Lower lobe of right lung (tissue), 2 donors: ENCODE measurements around the gene ZNF654. TPM values are rescaled to one million over a fixed set of nuclear protein-coding genes. Genes with fewer than 3 reads are reported as not detected.
"Not testable (repeated sequence)": the region's sequence is repeated elsewhere in the genome, so short reads cannot be mapped to it uniquely, and the experiment has no call there.

ENCODE experiments used
- ATAC-seq, 2 donors: fragments of 200-7000 bp; cut with Tn5 transposase; one replicate each; pipeline ENCODE4 v1.9.1; 2020 to 2022; ENCODE audit warnings: mild to moderate bottlenecking in 2 of 2, moderate library complexity in 2 of 2
- DNase-seq: peaks from one replicate; pipeline ENCODE4 v3.0.0-alpha.2; 2020
- H3K27ac ChIP-seq: fragments of 200-600 bp; one replicate; pipeline ENCODE4 v1.8.0; 2022
- H3K27me3 ChIP-seq: fragments of 200-600 bp; one replicate; pipeline ENCODE4 v1.8.0; 2022; ENCODE audit warnings: low read depth
- H3K36me3 ChIP-seq: fragments of 200-600 bp; one replicate; pipeline ENCODE4 v1.8.0; 2022; ENCODE audit warnings: mild to moderate bottlenecking
- H3K4me1 ChIP-seq: fragments of 200-600 bp; one replicate; pipeline ENCODE4 v1.8.0; 2022
- H3K4me3 ChIP-seq: fragments of 200-600 bp; one replicate; pipeline ENCODE4 v1.8.0; 2022; ENCODE audit warnings: mild to moderate bottlenecking
- H3K9me3 ChIP-seq: fragments of 200-600 bp; one replicate; pipeline ENCODE4 v1.8.0; 2022
- CTCF ChIP-seq: fragments of 200-600 bp; IDR thresholded peaks from one replicate; pipeline ENCODE4 v1.8.0; 2022; ENCODE audit warnings: antibody characterized with exemption, mild to moderate bottlenecking
- intact Hi-C: fragments of 100-400 bp; cut with DNase I; formaldehyde crosslinking; loops from one replicate; pipeline ENCODE4 v1.11.0; 2022
- total RNA-seq: library from RNA; stranded (reverse); fragmentation: NEBNext Ultra II Directional; extraction: Animal tissue kit (Norgen Biotek cat#: 25700); gene quantifications from one replicate; pipeline ENCODE4 v1.2.1, GENCODE V29; 2021
- donor health status: DM: no; HTN: yes; CAD: no; lungs with severe emphysema.

Gene ZNF654
- total RNA-seq, 1 donor from 2014 or later: 16.6 TPM

DNA sequence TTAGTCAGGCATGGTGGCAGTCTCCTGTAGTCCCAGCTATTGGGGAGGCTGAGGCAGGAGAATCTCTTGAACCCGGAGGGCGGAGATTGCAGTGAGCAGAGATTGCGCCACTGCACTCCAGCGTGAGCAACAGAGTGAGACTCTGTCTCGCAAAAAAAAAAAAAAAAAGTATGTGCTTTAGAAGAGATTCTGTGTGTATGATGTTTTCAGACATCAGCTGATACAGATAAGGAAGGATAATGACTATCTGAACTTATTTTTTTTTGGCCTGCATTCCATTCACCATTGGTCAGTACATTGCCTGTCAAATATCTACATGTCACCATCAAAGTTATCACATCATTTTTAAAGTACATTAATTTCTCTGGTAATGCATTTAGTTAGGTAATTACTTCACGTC is 108.1 kb downstream of the ZNF654 start:
- Histone ChIP-seq H3K27ac (no peak overlapping the region), H3K4me3 (no peak overlapping the region), H3K9me3 (no peaks in the 10 kb centered on the region), H3K4me1 (no peaks in the 10 kb centered on the region), H3K36me3 (peaks cover 9% of the 10 kb centered on the region), H3K27me3 (no peaks in the 10 kb centered on the region)
- ATAC-seq (no peak), DNase-seq (no peak)
- TF ChIP-seq CTCF: no peak
- intact Hi-C loops: no loop called here

DNA sequence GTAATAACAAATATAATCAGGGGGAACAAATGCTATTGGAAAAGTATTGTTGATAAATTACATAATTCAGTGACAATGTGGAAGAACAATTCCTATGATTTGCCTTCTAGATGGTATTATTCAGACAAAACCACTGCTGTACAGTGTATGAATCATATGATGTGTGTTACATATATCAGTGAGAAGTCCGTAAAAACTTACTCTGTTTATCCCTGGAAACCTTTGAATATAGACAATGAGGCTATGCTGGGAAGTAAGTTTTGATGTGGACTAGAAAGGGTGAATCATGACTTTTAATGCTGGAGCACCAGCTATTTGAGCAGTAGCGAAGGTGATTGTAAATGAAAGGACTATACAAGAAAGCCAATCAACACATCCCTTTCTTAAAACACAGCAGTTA is 108.6 kb downstream of the ZNF654 start:
- H3K27ac ChIP-seq: no peak overlapping the region
- intact Hi-C loops: no loop called here
- DNase-seq (no peak), ATAC-seq (no peak)
- TF ChIP-seq CTCF: no peak
- H3K36me3 ChIP-seq: peaks cover 9% of the 10 kb centered on the region
- H3K9me3 ChIP-seq: no peaks in the 10 kb centered on the region
- no peaks in the 10 kb centered on the region for H3K4me1 ChIP-seq
- H3K27me3 ChIP-seq: no peaks in the 10 kb centered on the region
- no peak overlapping the region for H3K4me3 ChIP-seq

DNA sequence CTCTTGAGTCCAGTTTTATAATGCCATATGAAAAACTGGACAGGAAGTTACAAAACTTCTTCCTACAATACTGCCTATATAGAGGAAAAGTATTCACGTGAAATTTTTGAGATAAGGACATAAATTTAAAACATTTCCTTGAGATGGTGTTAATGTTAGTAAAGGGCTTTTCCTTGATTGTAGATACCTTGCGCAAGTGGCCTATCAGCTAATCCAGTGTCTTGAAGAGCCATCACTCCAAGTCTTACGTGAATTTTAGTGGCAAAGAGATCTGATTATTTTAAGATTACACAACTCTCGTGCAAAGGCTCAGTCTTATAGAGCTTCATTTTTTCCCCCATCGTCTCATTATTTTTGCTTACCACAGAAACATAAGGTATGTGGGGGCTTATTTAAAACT is 109.1 kb downstream of the ZNF654 start:
- intact Hi-C loops: no loop called here
- H3K36me3 ChIP-seq: peaks cover 9% of the 10 kb centered on the region
- no peaks in the 10 kb centered on the region for H3K27me3 ChIP-seq
- no peaks in the 10 kb centered on the region for H3K9me3 ChIP-seq
- DNase-seq (no peak), ATAC-seq (no peak)
- no peak overlapping the region for H3K4me3 ChIP-seq
- no peak overlapping the region for H3K27ac ChIP-seq
- no peaks in the 10 kb centered on the region for H3K4me1 ChIP-seq
- no peak for TF ChIP-seq CTCF

DNA sequence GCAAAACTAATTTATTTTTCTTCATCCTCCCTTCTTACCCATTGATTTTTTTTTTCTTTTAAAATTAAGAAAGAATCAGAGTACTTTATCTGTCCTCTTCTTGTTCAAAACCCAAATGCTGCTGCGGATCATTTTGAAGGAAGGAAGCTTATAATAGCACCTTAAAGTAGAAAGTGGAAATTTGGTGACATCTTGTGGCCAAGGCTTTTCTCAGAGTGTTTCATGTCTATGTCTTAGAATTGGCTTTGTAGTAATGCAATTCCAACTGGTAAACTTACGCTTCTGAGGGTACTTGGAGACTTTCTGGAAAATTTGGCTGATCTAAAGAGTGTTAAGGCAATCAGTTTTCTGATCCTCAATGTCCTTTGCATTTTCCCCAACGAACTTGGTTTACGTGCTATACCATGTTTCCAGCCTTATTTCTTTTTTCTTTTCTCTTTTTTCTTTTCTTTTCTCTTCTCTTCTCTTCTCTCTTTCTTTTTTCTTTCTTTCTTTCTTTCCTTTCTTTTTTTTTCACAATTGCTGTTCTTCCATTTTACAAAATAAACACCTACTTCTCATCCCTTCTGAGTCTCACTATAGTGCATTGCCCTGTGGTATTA is 121.4 kb downstream of the ZNF654 start:
- Histone ChIP-seq H3K27ac (no peak overlapping the region), H3K4me1 (no peaks in the 10 kb centered on the region), H3K36me3 (no peaks in the 10 kb centered on the region), H3K9me3 (no peaks in the 10 kb centered on the region), H3K4me3 (no peak overlapping the region), H3K27me3 (no peaks in the 10 kb centered on the region)
- ATAC-seq (no peak), DNase-seq (no peak)
- TF ChIP-seq CTCF: peak; percentile 27
- intact Hi-C loops: no loop called here

- intact Hi-C loops, DNase-seq, H3K4me3 ChIP-seq, H3K36me3 ChIP-seq, H3K27me3 ChIP-seq, H3K27ac ChIP-seq, ATAC-seq, H3K4me1 ChIP-seq, H3K9me3 ChIP-seq: not testable (repeated sequence)
These were observed 123.3 kb downstream of the ZNF654 start for GRCh38 chr3:88182165-88182918.

GRCh38 chr3:88188436-88188835 is 129.4 kb downstream of the ZNF654 start:
- H3K27ac ChIP-seq: no peak overlapping the region
- DNase-seq: no peak
- intact Hi-C loops: no loop called here

More at GRCh38 chr3:88188436-88188835, 129.4 kb downstream of the ZNF654 start:
- no peak for ATAC-seq
- H3K4me3 ChIP-seq: no peak overlapping the region
- no peaks in the 10 kb centered on the region for H3K9me3 ChIP-seq
- no peaks in the 10 kb centered on the region for H3K36me3 ChIP-seq
- no peaks in the 10 kb centered on the region for H3K4me1 ChIP-seq
- H3K27me3 ChIP-seq: no peaks in the 10 kb centered on the region
- no peak for TF ChIP-seq CTCF
